Transverse colon (tissue), 4 donors: ENCODE results near the gene SEMA3A. TPM values are rescaled to one million over a fixed set of nuclear protein-coding genes. Genes with fewer than 3 reads are reported as not detected.

Source experiments
- DNase-seq: peaks from one replicate; pipeline ENCODE4 v3.0.0-alpha.2; 2019
- H3K27ac ChIP-seq, 4 donors: fragments of 200-600 bp; sonication (generic); 2 replicates each; pipeline ENCODE4 v1.5.1; 2016 to 2018; ENCODE audit warnings: inconsistent platforms in 4 of 4
- H3K27me3 ChIP-seq: fragments of 200-600 bp; sonication (generic); 2 replicates; pipeline ENCODE4 v1.5.1; 2017; ENCODE audit warnings: inconsistent platforms
- H3K36me3 ChIP-seq, 4 donors: fragments of 200-600 bp; sonication (generic); 2 replicates each; pipeline ENCODE4 v1.5.1; 2017 to 2019; ENCODE audit warnings: inconsistent platforms in 4 of 4
- H3K4me1 ChIP-seq, 4 donors: fragments of 200-600 bp; sonication (generic); 2 replicates each; pipeline ENCODE4 v1.5.1; 2017 to 2020; ENCODE audit warnings: inconsistent platforms in 4 of 4
- H3K4me3 ChIP-seq, 4 donors: fragments of 200-600 bp; sonication (generic); 1 replicate in 1 of 4; 2 replicates in 3 of 4; pipeline versions ENCODE4 v1.5.1 to v1.6.1; 2017 to 2019; ENCODE audit warnings: inconsistent platforms in 4 of 4
- H3K9me3 ChIP-seq, 2 donors: fragments of 200-600 bp; sonication (generic); 2 replicates each; pipeline ENCODE4 v1.5.1; 2017 to 2019; ENCODE audit warnings: inconsistent platforms in 2 of 2
- EP300 ChIP-seq: sonication (generic); formaldehyde crosslinking; IDR thresholded peaks from one replicate; pipeline ENCODE4 v1.6.1; 2017; ENCODE audit warnings: antibody characterized with exemption, low read depth
- POLR2A ChIP-seq: fragments of 450-650 bp; IDR thresholded peaks from one replicate; pipeline ENCODE4 v1.6.1; 2016; ENCODE audit warnings: antibody characterized with exemption, mild to moderate bottlenecking, moderate library complexity
- POLR2AphosphoS5 ChIP-seq, 3 donors: sonication (generic); formaldehyde crosslinking; IDR thresholded peaks; one replicate each; pipeline ENCODE4 v1.6.1; 2016; ENCODE audit warnings: antibody characterized with exemption in 3 of 3
- WGBS, 2 donors: methylation state at CpG; one replicate each; pipeline ENCODE4 v1.1.5; 2018; ENCODE audit warnings: low coverage in 1 of 2; 5-methylcytosine and 5-hydroxymethylcytosine counted together
- in situ Hi-C, 4 donors: fragments of 200-750 bp; cut with MboI; loops; one replicate each; pipeline versions ENCODE4 v1.15.0 to v1.15.1; 2017; ENCODE audit warnings: low sequenced_read_pairs in 3 of 4, low pct_ligation_motif_present in 1 of 4, low pct_unique_long_range_greater_than_20kb in 1 of 4
- intact Hi-C: fragments of 100-400 bp; cut with DNase I; formaldehyde crosslinking; loops from one replicate; pipeline ENCODE4 v1.15.1; 2023; ENCODE audit warnings: low total_unique reads
- total RNA-seq, 4 donors: library from RNA; depleted of rRNA; stranded (reverse); fragments of >200 nt; gene quantifications; one replicate each; pipeline ENCODE4 v1.1.0, GENCODE V29; 2016
- TF ChIP-seq, protein P1 (sequence below), 5 experiments: fragments of 200-600 bp in 3 of 5; fragments of 450-650 bp in 2 of 5; sonication (generic) in 3 of 5; IDR thresholded peaks; 1 replicate in 2 of 5; 2 replicates in 3 of 5; pipeline ENCODE4 v1.5.1; 2016 to 2017; ENCODE audit warnings: antibody characterized with exemption in 5 of 5, inconsistent platforms in 3 of 5, mild to moderate bottlenecking in 2 of 5, moderate library complexity in 1 of 5

SEMA3A gene
- total RNA-seq, 4 donors from 2014 or later, result 1.00 to 8.3 (median 4.7) TPM

DNA sequence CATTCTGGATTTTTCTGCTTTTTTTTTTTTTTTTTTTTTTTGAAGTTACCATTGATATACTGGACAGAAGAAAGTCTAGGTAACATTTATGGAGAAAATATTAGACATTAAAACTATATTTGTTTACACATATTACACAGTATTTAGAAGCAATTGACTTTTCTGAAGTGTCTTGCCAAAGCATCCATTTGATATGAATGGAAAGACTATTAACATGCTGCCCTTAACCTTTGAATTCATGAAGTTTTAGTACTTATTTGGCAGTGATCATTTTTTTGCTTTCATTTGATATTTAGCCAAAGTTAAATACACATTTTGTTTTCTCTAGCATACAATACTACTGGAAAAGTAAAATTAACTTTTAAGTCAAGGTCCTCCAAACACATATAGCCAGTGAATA is 210.0 kb downstream of the SEMA3A start:
- no peak for TF ChIP-seq POLR2A
- TF ChIP-seq, protein P1, sequence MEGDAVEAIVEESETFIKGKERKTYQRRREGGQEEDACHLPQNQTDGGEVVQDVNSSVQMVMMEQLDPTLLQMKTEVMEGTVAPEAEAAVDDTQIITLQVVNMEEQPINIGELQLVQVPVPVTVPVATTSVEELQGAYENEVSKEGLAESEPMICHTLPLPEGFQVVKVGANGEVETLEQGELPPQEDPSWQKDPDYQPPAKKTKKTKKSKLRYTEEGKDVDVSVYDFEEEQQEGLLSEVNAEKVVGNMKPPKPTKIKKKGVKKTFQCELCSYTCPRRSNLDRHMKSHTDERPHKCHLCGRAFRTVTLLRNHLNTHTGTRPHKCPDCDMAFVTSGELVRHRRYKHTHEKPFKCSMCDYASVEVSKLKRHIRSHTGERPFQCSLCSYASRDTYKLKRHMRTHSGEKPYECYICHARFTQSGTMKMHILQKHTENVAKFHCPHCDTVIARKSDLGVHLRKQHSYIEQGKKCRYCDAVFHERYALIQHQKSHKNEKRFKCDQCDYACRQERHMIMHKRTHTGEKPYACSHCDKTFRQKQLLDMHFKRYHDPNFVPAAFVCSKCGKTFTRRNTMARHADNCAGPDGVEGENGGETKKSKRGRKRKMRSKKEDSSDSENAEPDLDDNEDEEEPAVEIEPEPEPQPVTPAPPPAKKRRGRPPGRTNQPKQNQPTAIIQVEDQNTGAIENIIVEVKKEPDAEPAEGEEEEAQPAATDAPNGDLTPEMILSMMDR (IDR thresholded peaks at IDR 0.05), result no peak
- no peak for TF ChIP-seq EP300
- no peak for TF ChIP-seq POLR2AphosphoS5 (IDR thresholded peaks at IDR 0.05)
- DNase-seq, result no peak
- Histone ChIP-seq H3K4me3 (no peak overlapping the region), H3K27me3 (no peaks in the 10 kb centered on the region), H3K36me3 (no peaks in the 10 kb centered on the region), H3K4me1 (peaks cover 0 to 3% (median 0%) of the 10 kb centered on the region in 4 donors), H3K27ac (no peak overlapping the region), H3K9me3 (no peaks in the 10 kb centered on the region)
- in situ Hi-C loops, result loop anchor here in 1 of 4 donors (10.0 kb wide), 1 partner anchor 210 kb away; the partner anchor contains the start of gene SEMA3A
- intact Hi-C loops, result no loop called here

DNA sequence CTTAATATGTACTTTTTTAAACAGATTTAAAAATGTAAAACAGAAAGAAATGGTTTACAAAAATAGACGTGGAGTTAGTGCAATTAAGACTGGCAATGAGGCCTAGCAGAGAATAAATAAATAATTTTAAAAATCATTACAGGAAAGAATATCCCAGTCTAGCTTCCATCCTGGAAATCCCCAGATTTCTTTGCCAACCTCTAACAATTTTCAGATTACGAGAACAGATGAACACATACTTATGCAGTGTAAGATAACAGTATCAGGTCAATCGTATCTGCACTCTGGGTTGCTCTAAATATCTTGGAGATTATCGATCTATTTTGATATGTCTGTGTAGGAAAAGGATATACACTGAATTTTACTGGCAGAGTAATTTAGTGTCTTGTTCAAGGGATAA is 210.5 kb downstream of the SEMA3A start:
- no peak for DNase-seq
- in situ Hi-C loops, result loop anchor here in 1 of 4 donors (10.0 kb wide), 1 partner anchor 211 kb away; the partner anchor contains the start of gene SEMA3A
- peaks cover 0 to 3% (median 0%) of the 10 kb centered on the region in 4 donors for H3K4me1 ChIP-seq
- H3K4me3 ChIP-seq, result no peak overlapping the region
- no peak overlapping the region for H3K27ac ChIP-seq
- no peaks in the 10 kb centered on the region for H3K27me3 ChIP-seq
- intact Hi-C loops, result no loop called here
- no peaks in the 10 kb centered on the region for H3K36me3 ChIP-seq
- 57 to 58% methylated on average over 4 of the region's 4 CpGs for WGBS, 2 donors
- TF ChIP-seq, protein P1 (IDR thresholded peaks at IDR 0.05), result no peak
- no peak for TF ChIP-seq POLR2A
- no peak for TF ChIP-seq POLR2AphosphoS5 (IDR thresholded peaks at IDR 0.05)
- no peak for TF ChIP-seq EP300
- H3K9me3 ChIP-seq, result no peaks in the 10 kb centered on the region

DNA sequence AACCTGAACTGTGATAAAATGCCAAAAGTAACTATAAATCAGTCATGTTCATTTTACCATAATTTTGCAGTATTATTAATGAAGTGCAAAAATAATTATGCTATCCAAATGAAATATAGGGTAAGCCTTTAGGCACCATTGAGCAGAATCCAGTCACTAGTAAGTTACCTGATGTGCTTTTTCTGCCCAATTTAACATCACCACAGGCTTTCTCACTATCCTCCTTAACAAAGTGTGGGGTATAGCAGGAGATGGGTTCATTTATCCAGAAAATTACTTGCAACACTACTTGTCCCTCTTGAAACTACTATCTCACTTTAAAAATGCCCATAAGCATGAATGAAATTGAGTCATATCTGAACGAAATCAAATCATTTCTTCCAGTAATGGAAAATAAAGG is 211.0 kb downstream of the SEMA3A start:
- TF ChIP-seq EP300 (no peak), POLR2A (no peak), POLR2AphosphoS5 (IDR thresholded peaks at IDR 0.05) (no peak)
- TF ChIP-seq, protein P1 (IDR thresholded peaks at IDR 0.05), result no peak
- WGBS, 2 donors, result 65 to 73% methylated on average over 1 of the region's 1 CpG
- in situ Hi-C loops, result loop anchor here in 1 of 4 donors (10.0 kb wide), 1 partner anchor 211 kb away; the partner anchor contains the start of gene SEMA3A
- H3K27me3 ChIP-seq, result no peaks in the 10 kb centered on the region
- H3K36me3 ChIP-seq, result no peaks in the 10 kb centered on the region
- no peak overlapping the region for H3K27ac ChIP-seq
- H3K9me3 ChIP-seq, result no peaks in the 10 kb centered on the region
- DNase-seq, result no peak
- intact Hi-C loops, result no loop called here
- peaks cover 0 to 3% (median 0%) of the 10 kb centered on the region in 4 donors for H3K4me1 ChIP-seq
- H3K4me3 ChIP-seq, result no peak overlapping the region

DNA sequence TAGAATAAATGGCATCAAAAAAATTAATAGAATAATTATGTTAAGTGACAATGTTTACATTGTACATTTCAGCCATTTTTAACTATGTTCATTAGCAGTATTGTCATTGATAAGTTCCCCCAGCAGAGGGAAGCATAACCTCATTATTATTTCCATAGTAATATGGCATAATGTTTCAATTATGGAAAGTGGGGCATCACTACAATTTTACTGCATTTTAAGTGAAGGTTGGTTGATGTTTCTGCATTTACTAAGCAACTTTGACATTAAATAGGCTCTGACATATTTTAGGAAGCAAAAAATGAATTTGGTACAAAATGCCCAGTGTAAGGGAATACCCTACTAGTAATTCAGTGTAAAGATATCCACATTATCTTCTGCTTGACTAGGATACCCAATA is 218.3 kb downstream of the SEMA3A start:
- Histone ChIP-seq H3K27ac (no peak overlapping the region), H3K4me3 (no peak overlapping the region), H3K36me3 (no peaks in the 10 kb centered on the region), H3K9me3 (no peaks in the 10 kb centered on the region), H3K4me1 (peaks cover 0 to 2% (median 0%) of the 10 kb centered on the region in 4 donors), H3K27me3 (no peaks in the 10 kb centered on the region)
- TF ChIP-seq, protein P1 (IDR thresholded peaks at IDR 0.05), result peak; percentile 57 to 75 (median 67)
- no peak for TF ChIP-seq EP300
- in situ Hi-C loops, result loop anchor here in 2 of 4 donors (5.0 kb wide), 1 partner anchor 1046 kb away; no protein-coding TSS in a partner anchor
- no peak for DNase-seq
- intact Hi-C loops, result no loop called here
